ENCODE measurements around the gene FUT2. TPM values are rescaled to one million over a fixed set of nuclear protein-coding genes. Genes with fewer than 3 reads are reported as not detected.
A peak's percentile ranks its signal among the peaks of the same experiment; 100 is the strongest.

The FUT2 gene
- polyA plus RNA-seq, 3 donors: not detected

GRCh38 chr19:48738557-48739403 lies 43.0 kb downstream of the FUT2 start:
- Histone ChIP-seq H3K36me3 (replicated peaks in 1 of 2; ENCODE audit: control insufficient read depth in 1 of 2, insufficient read depth in 2 of 2, low read length in 2 of 2) (no peaks in the 10 kb centered on the region), H4K20me1 (ENCODE audit: insufficient read depth, low read length) (no peaks in the 10 kb centered on the region), H3K4me1 (ENCODE audit: control insufficient read depth in 1 of 2, insufficient read depth in 2 of 2, low read length in 2 of 2) (peaks cover 13 to 27% of the 10 kb centered on the region in 2 donors), H3K27ac (ENCODE audit: low read depth in 1 of 2, low read length in 2 of 2) (no peak overlapping the region), H3K27me3 (ENCODE audit: control insufficient read depth in 2 of 2, insufficient read depth in 2 of 2, low read length in 2 of 2) (peaks cover 14 to 24% of the 10 kb centered on the region in 2 donors), H3K9ac (ENCODE audit: insufficient read depth, low read length, poor library complexity, severe bottlenecking) (peak overlapping the region; percentile 15), H3K9me3 (replicated peaks in 1 of 2; ENCODE audit: control insufficient read depth in 1 of 2, insufficient read depth in 1 of 2, low read length in 2 of 2) (peaks cover 6 to 10% of the 10 kb centered on the region in 2 donors), H2AFZ (ENCODE audit: insufficient read depth, low read depth, low read length, poor library complexity, severe bottlenecking) (peak overlapping the region; percentile 63), H3K4me2 (replicated peaks; ENCODE audit: extremely low read depth, low read length, poor library complexity, severe bottlenecking) (peak overlapping the region; percentile 74), H3K79me2 (ENCODE audit: insufficient read depth, low read length) (no peaks in the 10 kb centered on the region), H3K4me3 (replicated peaks in 1 of 3; ENCODE audit: low read depth in 2 of 3, low read length in 3 of 3) (peak overlapping the region in 1 of 3 experiments; percentile 61)
- Mint-ChIP-seq H3K27me3 (ENCODE audit: low read depth in 3 of 3) (peaks cover 31 to 52% (median 36%) of the 10 kb centered on the region in 3 donors), H3K9me3 (peaks cover 2 to 22% (median 10%) of the 10 kb centered on the region in 7 donors), H3K36me3 (no peaks in the 10 kb centered on the region), H3K27ac (peak overlapping the region in 2 of 7 donors; percentile 50 to 85), H3K4me3 (peak overlapping the region; percentile 60 to 76), H3K4me1 (peaks cover 16% of the 10 kb centered on the region)
- WGBS (ENCODE audit: insufficient coverage): 2% methylated on average over 91 of the region's 96 CpGs
- intact Hi-C loops (cut with micrococcal nuclease): no loop called here
- TF ChIP-seq, protein P1, sequence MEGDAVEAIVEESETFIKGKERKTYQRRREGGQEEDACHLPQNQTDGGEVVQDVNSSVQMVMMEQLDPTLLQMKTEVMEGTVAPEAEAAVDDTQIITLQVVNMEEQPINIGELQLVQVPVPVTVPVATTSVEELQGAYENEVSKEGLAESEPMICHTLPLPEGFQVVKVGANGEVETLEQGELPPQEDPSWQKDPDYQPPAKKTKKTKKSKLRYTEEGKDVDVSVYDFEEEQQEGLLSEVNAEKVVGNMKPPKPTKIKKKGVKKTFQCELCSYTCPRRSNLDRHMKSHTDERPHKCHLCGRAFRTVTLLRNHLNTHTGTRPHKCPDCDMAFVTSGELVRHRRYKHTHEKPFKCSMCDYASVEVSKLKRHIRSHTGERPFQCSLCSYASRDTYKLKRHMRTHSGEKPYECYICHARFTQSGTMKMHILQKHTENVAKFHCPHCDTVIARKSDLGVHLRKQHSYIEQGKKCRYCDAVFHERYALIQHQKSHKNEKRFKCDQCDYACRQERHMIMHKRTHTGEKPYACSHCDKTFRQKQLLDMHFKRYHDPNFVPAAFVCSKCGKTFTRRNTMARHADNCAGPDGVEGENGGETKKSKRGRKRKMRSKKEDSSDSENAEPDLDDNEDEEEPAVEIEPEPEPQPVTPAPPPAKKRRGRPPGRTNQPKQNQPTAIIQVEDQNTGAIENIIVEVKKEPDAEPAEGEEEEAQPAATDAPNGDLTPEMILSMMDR (IDR thresholded peaks at IDR 0.05): peak; percentile 53
- peak; percentile 50 to 77 (median 60) for DNase-seq

DNA sequence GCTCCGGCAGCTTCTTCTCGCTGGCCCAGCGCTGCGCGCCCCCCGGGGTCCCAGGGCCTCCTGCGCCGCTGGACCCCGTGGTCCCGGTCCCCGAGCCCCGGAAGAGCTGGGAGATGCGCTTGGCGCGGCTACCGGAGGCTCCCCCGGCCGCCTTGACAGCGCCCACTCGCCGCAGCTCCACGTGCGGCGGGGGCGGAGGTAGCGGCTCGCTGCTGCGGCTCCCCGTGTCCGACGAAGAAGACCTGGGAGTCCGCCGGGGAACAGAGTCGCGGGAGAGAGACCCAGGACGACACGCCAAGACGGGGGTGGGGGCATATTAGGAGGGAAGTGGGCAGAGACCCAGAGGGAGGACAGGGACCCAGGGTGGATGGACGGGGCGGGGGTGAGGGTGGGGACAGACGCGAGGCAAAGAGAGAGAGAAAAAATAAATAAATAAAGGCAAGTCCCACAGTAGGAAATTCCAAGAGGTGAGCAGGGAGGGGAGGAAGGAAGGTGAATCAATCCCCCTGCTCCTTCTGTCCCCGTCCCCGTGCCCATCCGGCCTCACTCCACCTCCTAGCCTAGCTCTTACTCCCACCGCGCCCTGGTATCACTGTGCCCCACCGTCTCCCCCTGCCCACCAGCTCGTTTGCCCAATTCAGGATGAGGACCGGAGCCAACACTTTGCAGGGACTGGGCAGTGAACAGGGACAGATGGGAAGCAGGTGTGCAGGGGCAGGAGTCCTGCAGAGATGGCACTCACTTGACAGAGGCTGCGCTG lies 43.8 kb downstream of the FUT2 start:
- Histone ChIP-seq H3K79me2 (ENCODE audit: insufficient read depth, low read length) (no peaks in the 10 kb centered on the region), H4K20me1 (ENCODE audit: insufficient read depth, low read length) (no peaks in the 10 kb centered on the region), H3K27me3 (ENCODE audit: control insufficient read depth in 2 of 2, insufficient read depth in 2 of 2, low read length in 2 of 2) (peaks cover 14 to 24% of the 10 kb centered on the region in 2 donors), H3K9me3 (replicated peaks in 1 of 2; ENCODE audit: control insufficient read depth in 1 of 2, insufficient read depth in 1 of 2, low read length in 2 of 2) (peaks cover 6 to 10% of the 10 kb centered on the region in 2 donors), H3K27ac (ENCODE audit: low read depth in 1 of 2, low read length in 2 of 2) (no peak overlapping the region), H3K4me1 (ENCODE audit: control insufficient read depth in 1 of 2, insufficient read depth in 2 of 2, low read length in 2 of 2) (peaks cover 13 to 27% of the 10 kb centered on the region in 2 donors), H3K4me2 (replicated peaks; ENCODE audit: extremely low read depth, low read length, poor library complexity, severe bottlenecking) (peak overlapping the region; percentile 74), H3K4me3 (replicated peaks in 1 of 3; ENCODE audit: low read depth in 2 of 3, low read length in 3 of 3) (peak overlapping the region in 1 of 3 experiments; percentile 61), H3K9ac (ENCODE audit: insufficient read depth, low read length, poor library complexity, severe bottlenecking) (peak overlapping the region; percentile 15), H2AFZ (ENCODE audit: insufficient read depth, low read depth, low read length, poor library complexity, severe bottlenecking) (peak overlapping the region; percentile 63), H3K36me3 (replicated peaks in 1 of 2; ENCODE audit: control insufficient read depth in 1 of 2, insufficient read depth in 2 of 2, low read length in 2 of 2) (no peaks in the 10 kb centered on the region)
- intact Hi-C loops (cut with micrococcal nuclease): no loop called here
- H3K27me3 Mint-ChIP-seq (ENCODE audit: low read depth in 3 of 3): peaks cover 29 to 54% (median 37%) of the 10 kb centered on the region in 3 donors
- H3K9me3 Mint-ChIP-seq: peaks cover 2 to 22% (median 10%) of the 10 kb centered on the region in 7 donors
- H3K27ac Mint-ChIP-seq: no peak overlapping the region
- H3K4me3 Mint-ChIP-seq: peak overlapping the region in 1 of 2 donors; percentile 80
- H3K36me3 Mint-ChIP-seq: no peaks in the 10 kb centered on the region
- under 1% methylated on average over 42 of the region's 51 CpGs for WGBS (ENCODE audit: insufficient coverage)
- TF ChIP-seq, protein P1 (IDR thresholded peaks at IDR 0.05): no peak
- peaks cover 16% of the 10 kb centered on the region for H3K4me1 Mint-ChIP-seq
- no peak for DNase-seq

Measured in CD14-positive monocyte (primary cell).